Uterus (tissue), 2 donors: ENCODE results near the gene COPZ1.

Experiments
- POLR2A ChIP-seq, 2 donors: fragments of 450-650 bp; IDR thresholded peaks; one replicate each; pipeline ENCODE4 v1.6.1; 2016; ENCODE audit warnings: antibody characterized with exemption in 2 of 2, mild to moderate bottlenecking in 1 of 2, moderate library complexity in 1 of 2
- TF ChIP-seq, protein P1 (sequence below), 4 experiments: fragments of 200-600 bp in 2 of 4; fragments of 450-650 bp in 2 of 4; sonication (generic) in 2 of 4; IDR thresholded peaks; one replicate each; pipeline ENCODE4 v1.5.1; 2016 to 2019; ENCODE audit warnings: antibody characterized with exemption in 4 of 4, mild to moderate bottlenecking in 2 of 4, moderate library complexity in 1 of 4

DNA sequence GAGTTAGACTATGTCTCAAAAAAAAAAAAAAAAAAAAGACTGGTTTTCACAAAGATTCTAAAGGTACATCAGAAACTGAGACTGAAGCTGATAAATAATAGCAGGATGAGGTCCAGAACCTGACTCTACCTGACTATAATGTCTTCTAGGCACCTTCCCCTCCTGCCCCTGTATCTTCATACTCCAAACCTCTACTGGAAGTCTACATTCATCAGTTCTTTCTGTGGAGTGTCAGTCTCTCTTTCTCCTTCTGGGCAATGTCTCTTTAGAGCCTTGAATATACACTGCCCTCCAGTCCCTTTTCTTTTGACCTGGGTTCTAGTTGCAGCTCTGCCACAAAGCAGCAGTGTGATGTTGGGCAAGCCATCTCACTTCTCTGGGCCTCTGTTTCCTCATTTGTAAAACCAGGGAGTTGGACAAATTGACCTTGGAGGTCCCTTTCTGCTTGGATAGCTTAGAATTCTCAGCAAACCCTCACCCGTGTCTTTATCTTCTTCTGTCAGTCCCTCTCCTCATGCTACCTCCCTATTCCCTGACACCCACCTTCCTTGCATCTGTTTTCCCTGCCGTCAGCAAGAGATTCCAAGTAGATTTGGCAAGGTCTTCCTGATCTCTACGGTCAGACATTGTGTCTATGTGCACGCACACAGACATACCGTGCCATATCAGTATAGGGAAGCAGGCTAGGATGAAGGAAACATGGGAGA lies 28.4 kb upstream of the COPZ1 start:
- TF ChIP-seq, protein P1, sequence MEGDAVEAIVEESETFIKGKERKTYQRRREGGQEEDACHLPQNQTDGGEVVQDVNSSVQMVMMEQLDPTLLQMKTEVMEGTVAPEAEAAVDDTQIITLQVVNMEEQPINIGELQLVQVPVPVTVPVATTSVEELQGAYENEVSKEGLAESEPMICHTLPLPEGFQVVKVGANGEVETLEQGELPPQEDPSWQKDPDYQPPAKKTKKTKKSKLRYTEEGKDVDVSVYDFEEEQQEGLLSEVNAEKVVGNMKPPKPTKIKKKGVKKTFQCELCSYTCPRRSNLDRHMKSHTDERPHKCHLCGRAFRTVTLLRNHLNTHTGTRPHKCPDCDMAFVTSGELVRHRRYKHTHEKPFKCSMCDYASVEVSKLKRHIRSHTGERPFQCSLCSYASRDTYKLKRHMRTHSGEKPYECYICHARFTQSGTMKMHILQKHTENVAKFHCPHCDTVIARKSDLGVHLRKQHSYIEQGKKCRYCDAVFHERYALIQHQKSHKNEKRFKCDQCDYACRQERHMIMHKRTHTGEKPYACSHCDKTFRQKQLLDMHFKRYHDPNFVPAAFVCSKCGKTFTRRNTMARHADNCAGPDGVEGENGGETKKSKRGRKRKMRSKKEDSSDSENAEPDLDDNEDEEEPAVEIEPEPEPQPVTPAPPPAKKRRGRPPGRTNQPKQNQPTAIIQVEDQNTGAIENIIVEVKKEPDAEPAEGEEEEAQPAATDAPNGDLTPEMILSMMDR (IDR thresholded peaks at IDR 0.05), result no peak
- no peak for TF ChIP-seq POLR2A (IDR thresholded peaks at IDR 0.05)
